ENCODE results near the gene FYCO1.

GRCh38 chr3:45997942-45998341 lies 2.3 kb upstream of the FYCO1 start:
- no peak for TF ChIP-seq CTCF (IDR thresholded peaks at IDR 0.05; ENCODE audit: low read depth, low read length)
- no peak for TF ChIP-seq EZH2phosphoT487 (IDR thresholded peaks at IDR 0.05; ENCODE audit: low read depth)
